ENCODE results near the gene OPCML. TPM values are rescaled to one million over a fixed set of nuclear protein-coding genes. Genes with fewer than 3 reads are reported as not detected.
A peak's percentile ranks its signal among the peaks of the same experiment; 100 is the strongest.

The OPCML gene
- total and polyA plus RNA-seq, 7 donors: 0.01 to 0.80 (median 0.07) TPM; not detected in 4

DNA sequence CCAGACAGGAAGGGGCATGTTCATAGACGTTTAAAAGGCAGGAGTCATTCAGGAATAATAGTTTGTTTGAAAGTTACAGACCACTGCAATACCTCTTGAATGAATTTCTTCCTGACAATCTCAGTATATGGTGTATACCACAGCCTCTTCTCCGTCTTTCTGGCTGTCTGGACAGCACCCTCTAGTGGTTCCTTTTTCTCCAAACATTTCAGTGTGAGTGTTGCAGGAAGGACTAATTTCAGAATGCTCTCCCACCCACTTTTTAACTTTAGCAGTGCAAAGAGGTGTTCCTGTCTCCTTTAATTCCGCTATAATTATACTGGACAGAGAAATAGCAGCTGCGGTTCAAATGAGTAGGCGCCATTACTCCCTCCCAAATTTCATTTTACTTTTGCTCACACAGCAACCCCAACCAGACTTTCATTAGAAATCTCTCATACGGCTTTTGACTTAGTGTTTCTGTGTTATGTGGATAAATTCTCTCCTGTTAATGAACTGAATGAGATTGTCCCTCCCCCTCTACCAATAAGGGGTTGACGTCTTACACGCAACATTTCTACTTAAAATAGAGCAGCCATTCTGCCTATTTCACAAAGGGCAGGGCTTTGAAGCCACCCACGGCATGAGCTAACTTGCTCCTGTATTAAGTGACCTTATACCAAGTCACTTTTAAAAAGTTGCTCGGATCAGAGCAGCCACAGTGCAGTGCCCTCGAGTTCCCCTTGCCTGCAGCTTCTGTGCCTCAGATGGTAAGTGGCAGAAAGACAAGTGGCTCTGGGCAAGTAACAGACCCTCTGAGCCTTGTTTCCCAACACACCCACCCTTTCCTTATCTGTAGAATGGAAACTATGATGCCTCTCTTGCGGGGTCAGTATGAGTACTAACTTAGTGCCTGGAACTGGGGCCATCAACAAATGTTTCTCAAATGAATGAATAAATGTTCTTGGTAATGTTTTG, 368.6 kb downstream of the OPCML start:
- no peak overlapping the region for H3K4me3 ChIP-seq

DNA sequence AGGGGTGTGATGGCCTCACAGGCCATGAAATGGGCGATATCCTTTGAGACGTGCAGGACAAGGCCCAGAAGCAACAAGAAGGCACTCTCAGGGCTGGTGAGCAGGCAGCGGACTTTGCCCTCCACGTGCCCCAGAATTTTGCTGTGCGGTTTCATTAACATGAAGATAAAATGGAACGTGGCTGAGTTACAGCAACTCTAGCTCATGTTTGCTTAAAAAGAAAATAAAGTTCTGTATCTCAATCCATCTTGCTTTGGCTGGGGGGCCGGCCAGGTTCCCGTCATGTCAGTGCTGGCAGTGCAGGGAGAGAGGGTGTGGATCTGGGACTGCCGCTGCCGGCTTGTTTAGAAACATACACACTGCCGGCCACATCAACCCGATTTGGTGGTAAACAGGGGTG, 370.1 kb downstream of the OPCML start:
- no peaks in the 10 kb centered on the region for H3K36me3 ChIP-seq (ENCODE audit: insufficient read depth in 1 of 2, low read depth in 1 of 2)
- H3K4me1 ChIP-seq: no peaks in the 10 kb centered on the region
- intact Hi-C loops (cut with DNase I): no loop called here
- H3K27me3 ChIP-seq (ENCODE audit: insufficient read depth in 3 of 3, low read length in 2 of 3): peaks cover 0 to 4% (median under 1%) of the 10 kb centered on the region in 3 donors
- no peak overlapping the region for H3K27ac ChIP-seq
- no peaks in the 10 kb centered on the region for H3K9me3 ChIP-seq
- no peak overlapping the region for H3K4me3 ChIP-seq
- WGBS, 3 donors: 80 to 89% (median 83%) methylated on average over 12 of the region's 12 CpGs
- DNase-seq (no peak), ATAC-seq (no peak)
- TF ChIP-seq, protein P1, sequence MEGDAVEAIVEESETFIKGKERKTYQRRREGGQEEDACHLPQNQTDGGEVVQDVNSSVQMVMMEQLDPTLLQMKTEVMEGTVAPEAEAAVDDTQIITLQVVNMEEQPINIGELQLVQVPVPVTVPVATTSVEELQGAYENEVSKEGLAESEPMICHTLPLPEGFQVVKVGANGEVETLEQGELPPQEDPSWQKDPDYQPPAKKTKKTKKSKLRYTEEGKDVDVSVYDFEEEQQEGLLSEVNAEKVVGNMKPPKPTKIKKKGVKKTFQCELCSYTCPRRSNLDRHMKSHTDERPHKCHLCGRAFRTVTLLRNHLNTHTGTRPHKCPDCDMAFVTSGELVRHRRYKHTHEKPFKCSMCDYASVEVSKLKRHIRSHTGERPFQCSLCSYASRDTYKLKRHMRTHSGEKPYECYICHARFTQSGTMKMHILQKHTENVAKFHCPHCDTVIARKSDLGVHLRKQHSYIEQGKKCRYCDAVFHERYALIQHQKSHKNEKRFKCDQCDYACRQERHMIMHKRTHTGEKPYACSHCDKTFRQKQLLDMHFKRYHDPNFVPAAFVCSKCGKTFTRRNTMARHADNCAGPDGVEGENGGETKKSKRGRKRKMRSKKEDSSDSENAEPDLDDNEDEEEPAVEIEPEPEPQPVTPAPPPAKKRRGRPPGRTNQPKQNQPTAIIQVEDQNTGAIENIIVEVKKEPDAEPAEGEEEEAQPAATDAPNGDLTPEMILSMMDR (IDR thresholded peaks at IDR 0.05): no peak

More for the DNA sequence above, 368.6 kb downstream of the OPCML start:
- ATAC-seq (no peak), DNase-seq (no peak)
- Histone ChIP-seq H3K4me1 (no peaks in the 10 kb centered on the region), H3K27ac (no peak overlapping the region), H3K9me3 (no peaks in the 10 kb centered on the region), H3K27me3 (ENCODE audit: insufficient read depth in 3 of 3, low read length in 2 of 3) (no peaks in the 10 kb centered on the region), H3K36me3 (ENCODE audit: insufficient read depth in 1 of 2, low read depth in 1 of 2) (no peaks in the 10 kb centered on the region)
- intact Hi-C loops (cut with DNase I): no loop called here
- 45 to 50% (median 48%) methylated on average over 12 of the region's 12 CpGs for WGBS, 3 donors
- TF ChIP-seq, protein P1 (IDR thresholded peaks at IDR 0.05): peak; percentile 60

DNA sequence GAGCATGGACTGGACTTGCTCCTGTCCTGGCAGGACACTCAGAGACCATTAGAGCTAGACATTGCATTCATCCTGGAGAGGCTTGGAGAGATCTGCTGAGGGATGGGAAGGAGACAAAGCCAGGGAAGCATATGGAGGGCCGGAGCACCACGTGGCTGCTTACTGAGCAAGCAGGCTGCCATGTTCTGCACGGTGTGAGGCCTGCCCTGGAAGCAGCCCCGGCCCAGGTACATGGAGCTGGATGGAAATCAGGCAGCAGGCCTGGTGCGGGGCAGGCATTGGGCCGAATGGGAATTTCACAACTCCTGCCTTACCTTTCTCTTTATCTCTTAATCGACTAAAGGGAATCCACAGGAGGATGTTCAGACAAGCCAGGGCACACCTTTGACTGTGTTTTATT, 371.5 kb downstream of the OPCML start:
- intact Hi-C loops (cut with DNase I): no loop called here
- Histone ChIP-seq H3K36me3 (ENCODE audit: insufficient read depth in 1 of 2, low read depth in 1 of 2) (no peaks in the 10 kb centered on the region), H3K4me1 (no peaks in the 10 kb centered on the region), H3K27ac (no peak overlapping the region), H3K4me3 (no peak overlapping the region), H3K9me3 (no peaks in the 10 kb centered on the region), H3K27me3 (ENCODE audit: insufficient read depth in 3 of 3, low read length in 2 of 3) (peaks cover 0 to 12% (median 4%) of the 10 kb centered on the region in 3 donors)
- DNase-seq: no peak
- 70 to 83% (median 75%) methylated on average over 7 of the region's 7 CpGs for WGBS, 3 donors
- TF ChIP-seq, protein P1 (IDR thresholded peaks at IDR 0.05): no peak
- no peak for ATAC-seq

DNA sequence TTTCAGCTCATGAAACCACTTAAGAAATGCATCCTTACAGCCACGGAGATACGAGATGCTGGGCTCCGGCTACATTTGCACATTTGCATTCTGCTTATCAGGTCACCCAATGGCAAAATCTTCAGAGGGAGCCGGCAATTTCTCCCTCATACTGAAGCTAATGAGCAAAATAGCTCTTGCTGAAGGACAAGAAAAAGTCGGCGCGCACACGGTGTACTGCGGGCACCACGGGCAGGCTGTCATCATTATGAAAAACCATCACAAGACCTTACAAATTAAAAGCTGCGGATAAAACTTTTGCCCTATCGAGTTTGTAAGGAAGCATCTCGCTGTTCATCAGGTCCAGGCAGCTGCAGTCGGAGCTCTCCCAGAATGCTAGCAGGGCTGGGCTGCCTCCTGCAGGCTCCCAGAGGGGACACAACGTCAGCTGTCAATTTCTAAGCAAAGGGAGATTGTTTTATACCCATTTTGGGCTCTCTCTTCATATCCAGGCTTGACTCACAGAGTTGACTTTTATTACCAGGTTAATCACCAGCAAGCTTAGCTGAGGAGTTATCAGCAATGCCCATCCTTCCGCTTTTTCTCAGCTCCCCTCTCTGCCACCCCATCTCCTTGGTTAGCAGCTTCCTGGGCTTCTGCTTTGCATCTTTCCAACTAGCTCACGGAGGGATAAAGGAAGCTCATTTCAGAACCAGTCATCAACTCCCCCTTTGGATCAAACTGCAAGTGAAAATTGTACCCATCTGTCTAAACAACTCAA, 375.1 kb downstream of the OPCML start:
- ATAC-seq: no peak

More for the DNA sequence above, 375.1 kb downstream of the OPCML start:
- intact Hi-C loops (cut with DNase I): loop anchor here in 1 of 2 donors (10.0 kb wide), 1 partner anchor 62 kb away; no protein-coding TSS in a partner anchor
- Histone ChIP-seq H3K27ac (no peak overlapping the region), H3K9me3 (no peaks in the 10 kb centered on the region), H3K4me1 (no peaks in the 10 kb centered on the region), H3K27me3 (ENCODE audit: insufficient read depth in 3 of 3, low read length in 2 of 3) (peaks cover 0 to 24% (median 9%) of the 10 kb centered on the region in 3 donors), H3K4me3 (no peak overlapping the region), H3K36me3 (ENCODE audit: insufficient read depth in 1 of 2, low read depth in 1 of 2) (no peaks in the 10 kb centered on the region)
- TF ChIP-seq, protein P1 (IDR thresholded peaks at IDR 0.05): no peak
- 45% methylated on average over 17 of the region's 17 CpGs for WGBS, 3 donors
- DNase-seq: no peak

Measured in psoas muscle (tissue), 8 donors.